Ascending aorta (tissue), 2 donors: ENCODE results near the gene SNRNP70. TPM values are rescaled to one million over a fixed set of nuclear protein-coding genes. Genes with fewer than 3 reads are reported as not detected.

Source experiments
- DNase-seq, 2 donors: peaks; one replicate each; pipeline ENCODE4 v3.0.0-alpha.2; 2019; ENCODE audit warnings: low spot score in 2 of 2
- H3K27ac ChIP-seq, 2 donors: fragments of 200-600 bp; sonication (generic); one replicate each; pipeline ENCODE4 v1.5.1; 2016 to 2017; ENCODE audit warnings: mild to moderate bottlenecking in 1 of 2
- H3K27me3 ChIP-seq: fragments of 200-600 bp; sonication (generic); one replicate; pipeline ENCODE4 v1.5.1; 2017
- H3K36me3 ChIP-seq, 2 donors: fragments of 200-600 bp; sonication (generic); one replicate each; pipeline ENCODE4 v1.5.1; 2016
- H3K4me1 ChIP-seq, 2 donors: fragments of 200-600 bp; sonication (generic); one replicate each; pipeline ENCODE4 v1.5.1; 2016 to 2017; ENCODE audit warnings: mild to moderate bottlenecking in 1 of 2
- H3K4me3 ChIP-seq, 2 donors: fragments of 200-600 bp; sonication (generic); one replicate each; pipeline ENCODE4 v1.5.1; 2016 to 2017; ENCODE audit warnings: mild to moderate bottlenecking in 1 of 2
- H3K9me3 ChIP-seq, 2 donors: fragments of 200-600 bp; sonication (generic); one replicate each; pipeline ENCODE4 v1.5.1; 2016
- CTCF ChIP-seq, 3 experiments: fragments of 200-600 bp in 2 of 3; fragments of 450-650 bp in 1 of 3; sonication (generic) in 2 of 3; IDR thresholded peaks; one replicate each; pipeline ENCODE4 v1.5.1; 2016 to 2019; ENCODE audit warnings: antibody characterized with exemption in 3 of 3, mild to moderate bottlenecking in 1 of 3, moderate library complexity in 1 of 3
- intact Hi-C: fragments of 100-400 bp; cut with DNase I; formaldehyde crosslinking; loops from one replicate; pipeline ENCODE4 v1.15.1; 2023
- total RNA-seq: library from RNA; depleted of rRNA; stranded (reverse); fragments of >200 nt; gene quantifications from one replicate; pipeline ENCODE4 v1.1.0, GENCODE V29; 2016

SNRNP70 gene
- total RNA-seq, 1 donor from 2014 or later: 185 TPM

- Histone ChIP-seq H3K27me3 (no peaks in the 10 kb centered on the region), H3K36me3 (peaks cover 62 to 93% of the 10 kb centered on the region in 2 donors), H3K27ac (no peak overlapping the region), H3K9me3 (no peaks in the 10 kb centered on the region), H3K4me1 (no peaks in the 10 kb centered on the region), H3K4me3 (no peak overlapping the region)
- TF ChIP-seq CTCF (IDR thresholded peaks at IDR 0.05): no peak
- intact Hi-C loops: loop anchor here (1.0 to 2.0 kb wide), 2 partner anchors 47 to 100 kb away; no protein-coding TSS in a partner anchor
- no peak for DNase-seq
Measured at GRCh38 chr19:49098795-49099194, 13.5 kb downstream of the SNRNP70 start.

DNA sequence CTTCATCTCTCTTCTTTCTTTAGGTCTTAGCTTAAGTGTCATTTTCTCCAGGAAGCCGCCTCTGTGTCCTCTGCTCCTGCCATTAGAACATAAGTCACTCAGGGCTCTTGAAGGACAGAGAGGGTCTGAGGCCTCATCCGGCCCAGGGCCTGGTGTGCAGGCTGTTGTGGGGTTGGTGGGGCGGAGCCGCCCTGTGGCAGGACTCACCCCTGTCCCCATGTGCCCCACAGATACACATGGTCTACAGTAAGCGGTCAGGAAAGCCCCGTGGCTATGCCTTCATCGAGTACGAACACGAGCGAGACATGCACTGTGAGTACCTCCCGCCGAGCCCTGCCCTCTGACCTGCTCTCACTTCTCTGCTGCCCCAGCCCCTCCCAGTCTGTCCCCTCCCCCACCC lies 15.9 kb downstream of the SNRNP70 start:
- no peak for TF ChIP-seq CTCF (IDR thresholded peaks at IDR 0.05)
- Histone ChIP-seq H3K9me3 (no peaks in the 10 kb centered on the region), H3K27ac (no peak overlapping the region), H3K36me3 (peaks cover 77 to 93% of the 10 kb centered on the region in 2 donors), H3K27me3 (no peaks in the 10 kb centered on the region), H3K4me1 (no peaks in the 10 kb centered on the region), H3K4me3 (no peak overlapping the region)
- intact Hi-C loops: no loop called here
- DNase-seq: no peak

DNA sequence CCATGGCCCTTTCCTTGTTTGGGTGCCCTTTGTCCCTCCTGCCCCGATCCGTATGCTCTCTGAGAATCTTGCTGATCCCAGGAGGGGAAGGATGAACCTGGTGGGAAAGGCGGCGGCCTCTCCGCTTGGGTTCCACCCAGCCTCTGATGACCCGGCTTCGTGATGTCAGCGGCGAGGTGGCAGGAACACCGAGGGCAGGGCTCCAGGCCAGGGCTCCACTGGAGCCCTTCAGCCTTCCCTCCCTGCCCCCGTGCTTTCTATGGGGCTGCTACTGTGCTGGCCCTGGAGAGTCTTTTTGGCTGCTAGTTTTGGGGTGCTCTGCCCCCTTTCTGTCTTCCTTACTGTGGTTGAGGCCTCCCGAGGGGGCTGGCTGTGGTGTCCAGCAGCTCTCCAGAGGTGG lies 17.1 kb downstream of the SNRNP70 start:
- no peak for TF ChIP-seq CTCF (IDR thresholded peaks at IDR 0.05)

GRCh38 chr19:49103331-49104085 lies 18.3 kb downstream of the SNRNP70 start:
- Histone ChIP-seq H3K27me3 (no peaks in the 10 kb centered on the region), H3K4me1 (no peaks in the 10 kb centered on the region), H3K9me3 (no peaks in the 10 kb centered on the region), H3K36me3 (peaks cover 87 to 99% of the 10 kb centered on the region in 2 donors), H3K27ac (no peak overlapping the region), H3K4me3 (no peak overlapping the region)
- TF ChIP-seq CTCF (IDR thresholded peaks at IDR 0.05): no peak
- DNase-seq: no peak
- intact Hi-C loops: no loop called here

More for the DNA sequence above, 17.1 kb downstream of the SNRNP70 start:
- H3K27me3 ChIP-seq: no peaks in the 10 kb centered on the region
- H3K27ac ChIP-seq: no peak overlapping the region
- H3K4me1 ChIP-seq: no peaks in the 10 kb centered on the region
- peaks cover 82 to 93% of the 10 kb centered on the region in 2 donors for H3K36me3 ChIP-seq
- intact Hi-C loops: no loop called here
- H3K4me3 ChIP-seq: no peak overlapping the region
- DNase-seq: no peak
- no peaks in the 10 kb centered on the region for H3K9me3 ChIP-seq

GRCh38 chr19:49104229-49104864 lies 19.1 kb downstream of the SNRNP70 start:
- DNase-seq: no peak
- H3K4me3 ChIP-seq: no peak overlapping the region
- H3K4me1 ChIP-seq: no peaks in the 10 kb centered on the region
- peaks cover 80 to 94% of the 10 kb centered on the region in 2 donors for H3K36me3 ChIP-seq
- no peak overlapping the region for H3K27ac ChIP-seq
- intact Hi-C loops: no loop called here
- H3K27me3 ChIP-seq: no peaks in the 10 kb centered on the region
- no peak for TF ChIP-seq CTCF (IDR thresholded peaks at IDR 0.05)
- H3K9me3 ChIP-seq: no peaks in the 10 kb centered on the region
